ENCODE data around the gene PRPS1. TPM values are rescaled to one million over a fixed set of nuclear protein-coding genes. Genes with fewer than 3 reads are reported as not detected.
"Not testable (repeated sequence)": the region's sequence is repeated elsewhere in the genome, so short reads cannot be mapped to it uniquely, and the experiment has no call there.

PRPS1 gene
- total RNA-seq, 1 experiment from 2014 or later = 126 TPM

GRCh38 chrX:107603429-107604159 lies 24.7 kb upstream of the PRPS1 start:
- POLR2A ChIA-PET = interaction anchor here (0.6 kb wide), 1 partner anchor 25 kb away, joined by 3 read pairs; the partner anchor contains the start of gene PRPS1
- H3K4me1 Mint-ChIP-seq = peaks cover 12% of the 10 kb centered on the region
- ATAC-seq (no peak), DNase-seq (ENCODE audit: low spot score) (no peak)
- no peaks in the 10 kb centered on the region for H3K9me3 Mint-ChIP-seq
- CTCF ChIA-PET = no interaction called here
- TF ChIP-seq IRF1 (CRISPR knock-in tag; IDR thresholded peaks at IDR 0.05) (no peak), RELA (CRISPR knock-in tag; IDR thresholded peaks at IDR 0.05; ENCODE audit: borderline replicate concordance) (no peak), MYBL2 (CRISPR knock-in tag; IDR thresholded peaks at IDR 0.05) (no peak), USF2 (CRISPR knock-in tag; IDR thresholded peaks at IDR 0.05) (no peak), ZNF232 (CRISPR knock-in tag; IDR thresholded peaks at IDR 0.05) (no peak), PRDM15 (CRISPR knock-in tag; IDR thresholded peaks at IDR 0.05) (no peak), ATF1 (CRISPR knock-in tag; IDR thresholded peaks at IDR 0.05) (no peak)
- H3K4me3 Mint-ChIP-seq = no peak overlapping the region
- no peak overlapping the region for H3K27ac Mint-ChIP-seq
- no peaks in the 10 kb centered on the region for H3K36me3 Mint-ChIP-seq
- no peaks in the 10 kb centered on the region for H3K27me3 Mint-ChIP-seq (ENCODE audit: low read depth)

- H3K27ac Mint-ChIP-seq; H3K9me3 Mint-ChIP-seq; POLR2A ChIA-PET; ATAC-seq; H3K27me3 Mint-ChIP-seq (ENCODE audit: low read depth); H3K36me3 Mint-ChIP-seq; H3K4me3 Mint-ChIP-seq; DNase-seq (ENCODE audit: low spot score); CTCF ChIA-PET; H3K4me1 Mint-ChIP-seq: not testable (repeated sequence)
Observed at GRCh38 chrX:107609061-107609460, 19.2 kb upstream of the PRPS1 start.

GRCh38 chrX:107610667-107611066 lies 17.6 kb upstream of the PRPS1 start:
- H3K27me3 Mint-ChIP-seq (ENCODE audit: low read depth) = no peaks in the 10 kb centered on the region
- CTCF ChIA-PET = interaction anchor here (0.7 kb wide), 2 partner anchors 13 to 109 kb away, joined by 3 read pairs; no protein-coding TSS in a partner anchor
- no peaks in the 10 kb centered on the region for H3K4me1 Mint-ChIP-seq
- no peaks in the 10 kb centered on the region for H3K36me3 Mint-ChIP-seq
- no peak overlapping the region for H3K27ac Mint-ChIP-seq
- POLR2A ChIA-PET = no interaction called here
- no peaks in the 10 kb centered on the region for H3K9me3 Mint-ChIP-seq
- no peak for ATAC-seq
- H3K4me3 Mint-ChIP-seq = no peak overlapping the region
- DNase-seq (ENCODE audit: low spot score) = no peak
- TF ChIP-seq GRHL2 (CRISPR knock-in tag; IDR thresholded peaks at IDR 0.05; ENCODE audit: insufficient replicate concordance, severe bottlenecking) (no peak), CTCF (IDR thresholded peaks at IDR 0.05) (no peak), ZNF138 (CRISPR knock-in tag; conservative IDR thresholded peaks at IDR 0.05) (no peak), ZNF232 (CRISPR knock-in tag; IDR thresholded peaks at IDR 0.05) (no peak), TEAD4 (CRISPR knock-in tag; IDR thresholded peaks at IDR 0.05) (no peak), JAZF1 (CRISPR knock-in tag; IDR thresholded peaks at IDR 0.05) (no peak), ZNF317 (CRISPR knock-in tag; IDR thresholded peaks at IDR 0.05; ENCODE audit: borderline replicate concordance, low read depth) (no peak), NFATC4 (CRISPR knock-in tag; IDR thresholded peaks at IDR 0.05) (no peak), PREB (CRISPR knock-in tag; IDR thresholded peaks at IDR 0.05; ENCODE audit: borderline replicate concordance) (no peak), SOX15 (CRISPR knock-in tag; IDR thresholded peaks at IDR 0.05) (no peak), ZNF416 (CRISPR knock-in tag; IDR thresholded peaks at IDR 0.05) (no peak), ZNF671 (CRISPR knock-in tag; IDR thresholded peaks at IDR 0.05) (no peak), E2F5 (CRISPR knock-in tag; IDR thresholded peaks at IDR 0.05) (no peak), STAT6 (CRISPR knock-in tag; conservative IDR thresholded peaks at IDR 0.05; ENCODE audit: low read depth) (no peak)
